ENCODE results near the gene ARPC2. TPM values are rescaled to one million over a fixed set of nuclear protein-coding genes. Genes with fewer than 3 reads are reported as not detected.

Gene ARPC2
- total RNA-seq, 1 experiment from 2014 or later: 374 TPM

DNA sequence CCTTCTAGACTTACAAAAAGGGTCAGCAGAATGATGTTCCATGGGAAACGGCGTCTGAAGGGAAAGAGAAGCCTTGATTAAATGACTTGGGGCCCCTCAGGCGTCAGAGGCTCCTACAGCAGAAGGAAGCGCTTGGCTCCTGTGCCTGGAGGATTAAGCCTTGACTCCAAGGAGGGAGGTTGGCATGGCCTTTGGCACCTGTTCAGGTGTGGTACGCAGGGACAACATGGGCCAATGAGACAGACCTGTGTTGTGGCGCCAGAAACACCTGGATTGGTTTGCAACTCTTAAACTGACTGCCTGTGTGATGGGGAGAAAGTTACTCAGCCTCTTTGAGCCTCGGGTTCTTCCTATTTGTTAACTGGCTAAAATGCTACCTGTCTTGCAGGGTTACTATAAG, 60.9 kb downstream of the ARPC2 start:
- BruUV-seq (replicated peaks): no TSS peak
- Mint-ChIP-seq H3K36me3 (ENCODE audit: insufficient read depth, unreplicated experiment) (peaks cover 88% of the 10 kb centered on the region), H3K4me3 (ENCODE audit: low read depth, unreplicated experiment) (no peak overlapping the region), H3K9me3 (ENCODE audit: low read depth, unreplicated experiment) (no peaks in the 10 kb centered on the region), H3K4me1 (ENCODE audit: low read depth, unreplicated experiment) (peaks cover 28% of the 10 kb centered on the region), H3K27ac (ENCODE audit: unreplicated experiment) (peak overlapping the region; percentile 63), H3K27me3 (ENCODE audit: unreplicated experiment) (no peaks in the 10 kb centered on the region)
- intact Hi-C loops (cut with micrococcal nuclease; ENCODE audit: unreplicated experiment): no loop called here
- TF ChIP-seq CTCF (IDR thresholded peaks at IDR 0.05; ENCODE audit: unreplicated experiment): no peak
- CTCF ChIA-PET: no interaction called here
- DNase-seq: no peak

DNA sequence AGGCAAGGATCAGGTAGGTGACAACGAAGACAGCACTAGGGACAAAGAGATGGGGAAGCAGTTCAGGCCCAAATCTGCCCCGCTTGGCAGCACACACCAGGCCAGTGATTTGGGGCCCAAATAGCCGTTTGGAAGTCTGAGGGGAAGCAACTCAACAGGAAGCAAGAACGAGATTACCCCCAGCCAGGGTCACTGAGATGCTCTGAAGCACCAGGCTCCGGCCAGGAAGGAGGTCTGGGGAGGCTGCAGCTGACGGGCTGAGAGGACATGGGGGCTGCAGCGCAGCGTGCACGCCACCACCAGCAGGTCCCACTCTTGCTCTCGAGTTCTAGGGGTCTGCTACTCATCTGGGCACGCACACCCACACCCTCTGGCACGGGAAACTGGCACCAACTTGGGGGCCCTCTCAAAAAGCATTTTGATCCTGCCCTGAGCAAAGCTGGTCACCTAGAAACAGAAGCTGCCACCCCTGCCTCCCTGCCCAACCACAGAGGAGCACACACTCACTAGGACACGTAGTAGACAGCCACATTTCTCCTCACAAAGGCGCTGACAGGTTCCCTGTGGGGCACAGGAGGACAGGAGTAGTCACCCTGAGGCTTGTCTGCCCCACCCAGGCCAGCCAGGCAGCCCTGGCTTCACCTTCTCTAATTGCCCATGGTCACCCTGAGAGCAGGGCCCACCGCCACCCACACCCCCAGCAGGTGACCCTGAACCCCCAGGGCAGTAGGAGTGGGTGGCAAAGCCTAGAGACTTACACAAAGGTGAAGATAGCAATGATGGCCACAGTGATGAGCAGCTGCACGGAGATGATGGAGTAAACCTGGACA, 61.8 kb downstream of the ARPC2 start:
- no peak for DNase-seq
- Mint-ChIP-seq H3K4me3 (ENCODE audit: low read depth, unreplicated experiment) (no peak overlapping the region), H3K27me3 (ENCODE audit: unreplicated experiment) (no peaks in the 10 kb centered on the region), H3K4me1 (ENCODE audit: low read depth, unreplicated experiment) (peaks cover 29% of the 10 kb centered on the region), H3K9me3 (ENCODE audit: low read depth, unreplicated experiment) (no peaks in the 10 kb centered on the region), H3K36me3 (ENCODE audit: insufficient read depth, unreplicated experiment) (peaks cover 88% of the 10 kb centered on the region), H3K27ac (ENCODE audit: unreplicated experiment) (no peak overlapping the region)
- CTCF ChIA-PET: interaction anchor here (0.6 kb wide), 1 partner anchor 19 kb away, joined by 4 read pairs; no protein-coding TSS in a partner anchor
- intact Hi-C loops (cut with micrococcal nuclease; ENCODE audit: unreplicated experiment): no loop called here
- TF ChIP-seq CTCF (IDR thresholded peaks at IDR 0.05; ENCODE audit: unreplicated experiment): no peak
- BruUV-seq (replicated peaks): no TSS peak

- no peaks in the 10 kb centered on the region for H3K9me3 Mint-ChIP-seq (ENCODE audit: low read depth, unreplicated experiment)
- intact Hi-C loops (cut with micrococcal nuclease; ENCODE audit: unreplicated experiment): no loop called here
- peaks cover 90% of the 10 kb centered on the region for H3K36me3 Mint-ChIP-seq (ENCODE audit: insufficient read depth, unreplicated experiment)
- no peak overlapping the region for H3K4me3 Mint-ChIP-seq (ENCODE audit: low read depth, unreplicated experiment)
- no peak overlapping the region for H3K27ac Mint-ChIP-seq (ENCODE audit: unreplicated experiment)
- H3K27me3 Mint-ChIP-seq (ENCODE audit: unreplicated experiment): no peaks in the 10 kb centered on the region
- DNase-seq: no peak
- CTCF ChIA-PET: no interaction called here
- BruUV-seq (replicated peaks): no TSS peak
- peaks cover 39% of the 10 kb centered on the region for H3K4me1 Mint-ChIP-seq (ENCODE audit: low read depth, unreplicated experiment)
- TF ChIP-seq CTCF (IDR thresholded peaks at IDR 0.05; ENCODE audit: unreplicated experiment): no peak
These were observed 63.4 kb downstream of the ARPC2 start for GRCh38 chr2:218280260-218280870.

DNA sequence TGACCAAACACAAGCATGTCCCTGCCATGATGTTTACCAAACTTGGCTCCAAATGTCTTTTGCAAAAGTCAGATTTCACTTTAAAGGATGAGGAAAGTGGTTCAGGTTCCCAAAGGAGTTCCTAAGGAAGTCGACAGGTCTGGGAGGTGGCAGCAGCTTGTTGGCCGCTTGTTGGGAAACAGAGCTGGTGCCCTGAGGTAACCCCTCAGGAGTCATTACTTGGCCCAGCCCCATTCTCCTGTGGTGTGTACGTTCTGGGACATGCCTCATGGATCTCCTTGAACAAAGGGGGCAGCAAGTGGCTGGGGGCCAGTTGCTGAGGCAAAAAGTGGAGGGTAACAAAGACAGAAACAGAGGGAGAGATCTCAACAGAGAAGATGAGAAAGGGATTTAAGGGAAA, 64.5 kb downstream of the ARPC2 start:
- intact Hi-C loops (cut with micrococcal nuclease; ENCODE audit: unreplicated experiment): no loop called here
- Mint-ChIP-seq H3K4me1 (ENCODE audit: low read depth, unreplicated experiment) (peaks cover 50% of the 10 kb centered on the region), H3K9me3 (ENCODE audit: low read depth, unreplicated experiment) (no peaks in the 10 kb centered on the region), H3K27ac (ENCODE audit: unreplicated experiment) (peak overlapping the region; percentile 96), H3K27me3 (ENCODE audit: unreplicated experiment) (no peaks in the 10 kb centered on the region), H3K36me3 (ENCODE audit: insufficient read depth, unreplicated experiment) (peaks cover 95% of the 10 kb centered on the region), H3K4me3 (ENCODE audit: low read depth, unreplicated experiment) (peak overlapping the region; percentile 60)
- BruUV-seq (replicated peaks): no TSS peak
- CTCF ChIA-PET: interaction anchor here (1.7 to 2.2 kb wide), 2 partner anchors 8 to 11 kb away, joined by 5 to 11 read pairs; partner anchors contain the start of genes AAMP and PNKD
- no peak for TF ChIP-seq CTCF (IDR thresholded peaks at IDR 0.05; ENCODE audit: unreplicated experiment)
- DNase-seq: no peak

All from Calu3 (cell line).